OCI-LY3 (cell line): ENCODE data around the gene CEMIP.

Source experiments
- CTCF ChIP-seq: fragments of 200-600, 300-600 bp; sonication (generic); IDR thresholded peaks from 2 replicates; pipeline ENCODE4 v1.5.1; 2014; ENCODE audit warnings: antibody characterized with exemption, low read length, low read depth
- EZH2phosphoT487 ChIP-seq: fragments of 200-600 bp; shearing (Covaris generic); IDR thresholded peaks from 2 replicates; pipeline ENCODE4 v1.6.1; 2018; ENCODE audit warnings: antibody characterized with exemption, mixed run types, low read depth

- TF ChIP-seq CTCF (no peak), EZH2phosphoT487 (no peak)
Observed at GRCh38 chr15:80920271-80920699, 141.1 kb downstream of the CEMIP start.
